ENCODE data around the gene C11orf68.

- TF ChIP-seq BCL11B (tag by site-specific recombination; IDR thresholded peaks at IDR 0.05; ENCODE audit: low read depth) (no peak), CTCF (tag by site-specific recombination; IDR thresholded peaks at IDR 0.05) (no peak), ZNF148 (tag by site-specific recombination; IDR thresholded peaks at IDR 0.05; ENCODE audit: borderline replicate concordance) (no peak), ZFP3 (tag by site-specific recombination; IDR thresholded peaks at IDR 0.05; ENCODE audit: low read depth) (no peak), ZNF426 (tag by site-specific recombination; IDR thresholded peaks at IDR 0.05) (no peak)
Measured at GRCh38 chr11:65944191-65944590, 25.3 kb upstream of the C11orf68 start.

Data from HEK293 (cell line).